ENCODE data around the gene TWF2. TPM values are rescaled to one million over a fixed set of nuclear protein-coding genes. Genes with fewer than 3 reads are reported as not detected.

The TWF2 gene
- polyA plus RNA-seq, 3 donors = 23.1 to 28.6 (median 25.2) TPM

DNA sequence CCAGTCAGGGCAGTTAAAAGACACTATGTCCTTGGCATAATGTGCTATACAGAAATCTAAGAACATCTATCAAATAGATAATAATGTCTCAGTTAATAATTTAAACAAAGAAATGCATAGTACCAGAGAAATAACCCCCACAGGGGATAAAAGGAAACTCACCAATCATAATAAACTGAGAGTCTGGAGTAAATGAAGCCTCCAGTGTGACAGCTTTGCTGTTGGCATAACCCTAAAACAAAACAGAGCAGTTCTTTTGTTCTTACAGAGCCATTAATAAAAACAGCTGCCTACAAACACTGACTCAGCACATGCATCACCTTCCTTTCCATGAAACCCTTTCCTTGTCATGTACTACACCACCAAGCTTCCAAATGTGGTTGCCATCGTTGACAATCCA lies 20.1 kb upstream of the TWF2 start:
- DNase-seq (ENCODE audit: low read depth in 3 of 3, low spot score in 2 of 3) = no peak

DNA sequence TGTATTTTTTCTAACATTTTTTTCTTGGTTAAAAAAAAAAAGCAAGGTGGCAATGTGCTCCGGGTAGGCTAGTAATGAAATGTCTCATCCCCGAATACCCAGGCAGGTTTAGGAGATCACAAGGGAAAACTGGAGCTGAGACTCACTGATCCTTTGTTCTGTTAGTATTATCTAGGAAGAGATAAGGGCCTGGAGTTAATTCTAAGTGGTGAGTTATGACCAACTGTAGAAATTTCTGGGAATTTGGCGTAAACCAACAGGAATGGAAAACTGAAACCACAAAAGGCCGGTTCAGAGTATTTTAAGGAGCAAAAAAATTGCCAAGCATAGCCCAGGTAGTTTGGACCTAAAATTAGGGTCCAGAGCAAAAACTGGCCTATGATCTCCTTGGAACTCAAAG lies 19.0 kb upstream of the TWF2 start:
- no peak for DNase-seq (ENCODE audit: low read depth in 3 of 3, low spot score in 2 of 3)

DNA sequence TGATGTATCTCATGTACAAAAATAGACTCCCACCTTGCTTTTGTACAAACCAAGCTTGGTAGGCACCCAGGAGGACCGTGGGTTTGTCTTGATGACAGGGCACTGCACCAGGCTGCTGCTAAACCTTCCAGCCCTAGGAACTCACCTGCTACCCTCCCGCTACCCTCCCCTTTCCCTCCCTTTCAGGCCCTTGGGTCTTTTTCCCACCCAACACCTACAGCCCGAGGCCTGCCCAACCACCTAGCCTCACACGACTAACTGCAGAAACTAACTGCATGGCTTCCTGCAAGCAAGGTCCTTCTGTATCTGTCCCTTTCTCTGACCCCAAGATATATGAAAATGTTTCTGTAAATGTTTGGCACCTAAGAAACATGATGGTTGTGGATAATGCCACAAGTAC lies 17.7 kb upstream of the TWF2 start:
- no peak for DNase-seq (ENCODE audit: low read depth in 3 of 3, low spot score in 2 of 3)

DNA sequence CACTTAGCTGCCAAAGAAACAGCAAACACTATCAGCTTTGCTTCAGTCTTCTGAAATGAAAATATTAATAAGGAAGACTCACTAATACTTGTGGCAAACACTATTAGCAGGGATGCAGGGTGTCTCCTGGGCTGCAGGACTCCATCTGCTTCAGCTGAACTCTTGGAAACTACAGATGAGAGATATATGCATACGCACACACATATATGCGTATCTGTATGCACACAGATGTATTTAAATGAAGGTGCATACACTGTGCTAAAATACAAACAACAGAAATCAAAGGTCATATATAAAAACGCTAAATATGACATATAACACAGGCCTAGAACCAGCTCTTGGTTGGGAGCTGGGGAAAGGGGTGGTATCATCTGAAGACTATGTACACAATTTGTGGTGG lies 17.2 kb upstream of the TWF2 start:
- no peak for DNase-seq (ENCODE audit: low read depth in 3 of 3, low spot score in 2 of 3)

DNA sequence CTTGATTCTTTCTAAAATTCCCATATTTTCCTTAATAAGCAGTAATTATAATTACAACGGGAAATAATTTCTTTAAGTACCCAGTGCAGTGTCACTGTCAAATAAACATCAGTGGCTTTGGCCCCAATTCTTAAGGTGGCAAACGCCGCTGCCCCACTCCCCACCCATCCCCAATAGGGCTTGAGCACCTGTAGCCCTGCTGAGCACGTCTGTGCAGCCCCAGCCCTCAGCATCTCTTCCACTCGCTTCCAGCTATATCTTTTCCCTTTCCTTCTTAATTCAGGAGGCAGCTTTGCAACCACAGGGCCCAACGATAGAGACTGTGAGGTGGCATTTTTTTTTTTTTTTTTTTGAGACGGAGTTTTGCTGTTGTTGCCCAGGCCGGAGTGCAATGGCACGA lies 15.7 kb upstream of the TWF2 start:
- no peak for DNase-seq (ENCODE audit: low read depth in 3 of 3, low spot score in 2 of 3)

DNA sequence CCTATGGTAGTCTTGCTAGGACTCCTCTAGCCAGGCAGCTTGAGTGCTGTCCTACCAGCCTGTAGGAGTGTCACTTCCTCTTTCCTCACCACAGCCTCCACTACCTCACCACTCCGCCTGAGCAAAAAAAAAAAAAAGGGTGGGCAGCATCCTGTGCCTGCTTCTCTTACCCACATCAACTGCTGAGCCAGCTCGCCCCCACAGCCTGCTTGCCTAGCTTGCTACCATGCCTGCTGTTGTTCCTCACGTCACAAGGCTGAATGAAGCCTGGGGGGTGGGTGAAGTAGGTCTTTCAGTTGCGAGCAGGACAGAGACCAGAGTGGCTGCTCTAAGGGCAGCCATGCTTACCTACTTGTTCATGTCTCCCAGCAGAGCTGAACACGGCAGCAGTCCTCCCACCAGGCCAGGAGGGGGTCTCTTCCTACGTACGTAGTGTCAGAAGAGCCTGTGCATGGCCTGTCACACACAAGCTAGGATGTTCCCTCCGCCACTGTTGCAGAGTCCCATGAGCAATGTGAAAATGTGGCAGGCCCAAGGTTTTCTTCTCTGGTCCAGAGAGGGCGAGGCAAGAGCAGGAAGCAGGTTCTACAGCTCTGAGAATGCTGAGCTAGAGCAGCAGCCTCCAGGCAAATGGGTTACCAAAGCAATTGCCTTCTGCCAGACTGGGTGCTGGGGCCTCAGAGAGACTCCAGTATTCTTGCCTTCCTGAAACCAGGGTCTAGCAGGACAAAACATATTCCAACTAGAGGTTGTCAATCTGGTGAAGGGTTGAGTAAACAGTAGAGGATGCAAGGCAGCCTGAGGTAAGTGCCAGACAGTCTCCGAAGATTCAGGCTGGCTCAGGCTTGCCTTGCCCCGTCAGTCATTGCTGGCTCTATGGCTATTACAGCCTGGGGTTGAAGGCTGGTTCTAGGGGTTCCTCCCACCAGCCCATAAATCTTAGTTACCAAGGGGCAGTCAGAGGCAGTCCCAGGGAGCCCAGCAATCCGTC lies 14.7 kb upstream of the TWF2 start:
- no peak for DNase-seq (ENCODE audit: low read depth in 3 of 3, low spot score in 2 of 3)

DNA sequence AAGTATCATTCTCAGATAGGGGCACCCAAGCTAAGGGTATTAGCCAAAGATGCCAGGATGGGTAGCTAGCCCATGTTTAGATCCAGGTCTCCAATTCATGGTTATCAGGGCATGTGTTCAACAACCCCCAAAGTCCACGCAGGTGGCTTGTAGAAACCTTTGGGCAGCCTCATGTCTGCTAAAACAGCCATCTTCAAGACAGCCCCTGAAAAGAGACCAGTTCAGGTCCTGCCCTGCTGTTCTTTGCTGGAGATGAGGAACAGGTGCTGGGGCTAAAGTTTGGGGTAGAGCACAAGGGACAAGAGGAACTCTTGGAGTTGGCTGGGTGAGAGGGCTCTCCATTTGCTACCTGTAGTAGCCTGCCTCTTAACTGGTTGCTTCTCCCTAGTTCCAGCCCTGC lies 11.2 kb upstream of the TWF2 start:
- no peak for DNase-seq (ENCODE audit: low read depth in 3 of 3, low spot score in 2 of 3)

DNA sequence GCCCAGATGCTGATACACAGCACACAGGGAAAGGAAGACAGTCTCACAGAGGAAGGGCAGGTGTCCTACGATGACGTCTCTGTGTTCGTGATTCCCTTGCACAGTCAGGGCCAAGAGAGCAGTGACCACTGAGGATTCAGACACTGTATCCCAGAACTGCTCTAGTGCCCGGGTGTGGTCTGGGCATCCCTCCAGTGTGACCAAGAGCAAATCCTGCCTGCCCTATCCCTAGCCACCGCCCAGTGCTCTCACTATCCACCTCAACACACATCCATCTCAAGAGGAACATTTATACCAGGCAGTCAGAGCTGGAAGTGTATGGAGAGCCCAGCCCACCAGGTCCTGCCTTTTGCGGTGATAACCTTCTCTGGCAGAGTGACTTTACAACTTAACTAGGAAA lies 10.7 kb upstream of the TWF2 start:
- DNase-seq (ENCODE audit: low read depth in 3 of 3, low spot score in 2 of 3) = no peak

DNA sequence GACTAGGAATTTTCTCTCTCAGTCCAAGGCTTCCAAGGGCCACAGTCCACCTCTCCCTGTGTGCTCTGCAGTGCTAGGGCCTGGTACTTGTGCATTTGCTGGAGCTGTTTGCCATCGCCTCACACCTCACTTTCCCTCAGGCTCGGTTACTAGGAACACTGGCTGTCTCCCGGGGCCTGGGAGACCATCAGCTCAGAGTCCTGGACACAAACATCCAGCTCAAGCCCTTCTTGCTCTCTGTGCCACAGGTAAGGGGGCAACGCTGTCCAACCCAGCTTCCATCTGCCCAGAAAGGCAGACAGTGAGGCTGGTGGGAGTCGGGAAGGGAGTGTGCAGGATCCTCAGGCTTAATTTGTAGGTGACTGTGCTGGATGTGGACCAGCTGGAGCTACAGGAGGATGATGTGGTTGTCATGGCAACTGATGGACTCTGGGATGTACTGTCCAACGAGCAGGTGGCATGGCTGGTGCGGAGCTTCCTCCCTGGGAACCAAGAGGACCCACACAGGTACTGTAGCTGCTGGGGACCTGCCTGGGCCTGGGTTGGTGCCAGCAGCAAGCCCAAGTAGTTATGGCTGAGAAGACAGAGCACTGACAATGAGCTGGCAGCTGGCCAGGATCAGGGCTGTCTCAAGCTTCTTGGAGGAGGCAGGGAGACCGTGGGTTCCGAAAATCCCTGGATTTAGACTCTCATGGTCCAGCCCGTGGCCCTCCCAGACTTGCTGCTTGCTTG lies 10.0 kb upstream of the TWF2 start:
- DNase-seq (ENCODE audit: low read depth in 3 of 3, low spot score in 2 of 3) = no peak

DNA sequence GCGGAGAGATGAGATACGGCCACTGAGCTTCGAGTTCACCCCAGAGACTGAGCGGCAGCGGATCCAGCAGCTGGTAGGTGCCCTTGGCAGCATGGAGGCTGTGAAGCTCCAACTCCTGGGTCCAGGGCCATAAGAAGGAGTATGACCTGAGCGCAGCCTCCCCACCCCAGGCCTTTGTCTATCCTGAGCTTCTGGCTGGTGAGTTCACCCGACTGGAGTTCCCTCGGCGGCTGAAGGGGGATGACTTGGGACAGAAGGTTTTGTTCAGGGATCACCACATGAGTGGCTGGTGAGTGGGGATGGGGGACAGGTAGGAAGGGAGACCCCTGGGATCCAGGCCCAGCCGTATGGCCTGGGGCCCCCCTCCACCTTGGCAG lies 9.2 kb upstream of the TWF2 start:
- DNase-seq (ENCODE audit: low read depth in 3 of 3, low spot score in 2 of 3) = no peak

DNA sequence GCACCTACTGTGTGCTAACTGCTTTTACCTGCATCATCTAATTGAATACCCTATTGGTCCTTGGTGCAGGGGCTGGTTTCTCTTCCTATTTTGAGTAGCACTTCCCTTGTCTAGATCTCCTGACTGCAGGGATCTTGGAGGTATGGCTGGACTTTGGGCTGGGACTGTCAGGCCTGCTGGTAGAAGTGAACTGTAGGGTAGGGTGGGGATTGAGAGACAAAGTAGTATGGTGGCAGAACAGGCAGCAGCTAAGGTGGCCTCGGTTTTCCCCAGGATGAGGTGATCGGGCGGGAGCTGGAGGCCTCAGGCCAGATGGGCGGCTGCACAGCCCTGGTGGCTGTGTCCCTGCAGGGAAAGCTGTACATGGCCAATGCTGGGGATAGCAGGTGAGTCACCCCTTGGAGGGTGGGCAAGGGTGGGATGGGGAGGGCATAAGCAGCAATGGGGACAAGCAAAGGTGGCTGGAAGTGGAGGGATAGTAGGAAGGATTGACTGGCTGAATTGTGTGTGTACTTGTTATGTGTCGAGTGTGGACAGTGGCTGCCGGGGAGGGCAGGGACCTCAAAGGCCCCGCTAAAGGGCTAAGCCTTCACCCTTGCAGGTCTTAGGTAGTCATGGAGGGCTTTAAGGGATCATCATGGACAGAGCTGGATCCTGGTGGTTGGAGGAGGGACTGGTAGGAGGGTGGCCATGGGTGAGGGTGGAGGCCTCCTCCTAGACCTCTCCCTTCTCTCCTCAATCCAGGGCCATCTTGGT lies 8.6 kb upstream of the TWF2 start:
- no peak for DNase-seq (ENCODE audit: low read depth in 3 of 3, low spot score in 2 of 3)

DNA sequence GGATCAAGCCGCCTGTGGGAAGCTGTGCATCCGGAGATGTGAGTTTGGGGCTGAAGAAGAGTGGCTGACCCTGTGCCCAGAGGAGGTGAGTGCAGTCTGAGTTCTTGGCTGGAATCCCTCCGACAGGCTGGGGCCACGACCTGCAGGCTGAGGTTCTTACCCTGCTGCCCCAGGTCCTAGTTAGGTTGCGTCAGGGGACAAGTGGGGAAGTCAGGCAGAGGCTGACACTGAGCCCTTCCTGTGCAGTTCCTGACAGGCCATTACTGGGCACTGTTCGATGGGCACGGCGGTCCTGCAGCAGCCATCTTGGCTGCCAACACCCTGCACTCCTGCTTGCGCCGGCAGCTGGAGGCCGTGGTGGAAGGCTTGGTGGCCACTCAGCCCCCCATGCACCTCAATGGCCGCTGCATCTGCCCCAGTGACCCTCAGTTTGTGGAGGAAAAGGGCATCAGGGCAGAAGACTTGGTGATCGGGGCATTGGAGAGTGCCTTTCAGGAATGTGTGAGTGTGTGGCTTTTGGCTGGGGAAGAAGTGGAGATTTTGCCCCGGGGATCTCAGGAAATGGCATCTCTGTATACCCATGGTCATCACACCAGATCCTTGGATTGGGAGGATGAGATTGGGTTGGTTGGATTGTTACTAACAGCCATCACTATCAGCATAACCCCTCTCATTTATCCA lies 7.9 kb upstream of the TWF2 start:
- no peak for DNase-seq (ENCODE audit: low read depth in 3 of 3, low spot score in 2 of 3)

DNA sequence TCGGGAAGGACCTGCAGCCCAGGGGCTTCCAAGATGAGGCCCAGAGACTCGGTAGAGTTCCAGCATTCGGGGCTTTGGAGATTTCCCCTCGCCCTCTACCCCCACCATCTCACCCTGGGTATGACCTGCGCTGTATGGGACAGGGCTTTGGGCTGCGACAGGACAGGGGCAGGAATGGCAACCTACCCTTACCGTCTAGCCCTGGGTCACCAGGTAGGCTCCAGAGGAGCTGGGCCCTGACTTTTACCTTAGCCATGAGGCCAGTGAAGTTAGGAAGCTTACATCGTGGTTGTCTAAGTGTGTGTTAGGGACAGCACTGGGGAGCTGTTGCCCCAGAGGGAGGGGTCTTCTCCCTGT lies 7.3 kb upstream of the TWF2 start:
- no peak for DNase-seq (ENCODE audit: low read depth in 3 of 3, low spot score in 2 of 3)

DNA sequence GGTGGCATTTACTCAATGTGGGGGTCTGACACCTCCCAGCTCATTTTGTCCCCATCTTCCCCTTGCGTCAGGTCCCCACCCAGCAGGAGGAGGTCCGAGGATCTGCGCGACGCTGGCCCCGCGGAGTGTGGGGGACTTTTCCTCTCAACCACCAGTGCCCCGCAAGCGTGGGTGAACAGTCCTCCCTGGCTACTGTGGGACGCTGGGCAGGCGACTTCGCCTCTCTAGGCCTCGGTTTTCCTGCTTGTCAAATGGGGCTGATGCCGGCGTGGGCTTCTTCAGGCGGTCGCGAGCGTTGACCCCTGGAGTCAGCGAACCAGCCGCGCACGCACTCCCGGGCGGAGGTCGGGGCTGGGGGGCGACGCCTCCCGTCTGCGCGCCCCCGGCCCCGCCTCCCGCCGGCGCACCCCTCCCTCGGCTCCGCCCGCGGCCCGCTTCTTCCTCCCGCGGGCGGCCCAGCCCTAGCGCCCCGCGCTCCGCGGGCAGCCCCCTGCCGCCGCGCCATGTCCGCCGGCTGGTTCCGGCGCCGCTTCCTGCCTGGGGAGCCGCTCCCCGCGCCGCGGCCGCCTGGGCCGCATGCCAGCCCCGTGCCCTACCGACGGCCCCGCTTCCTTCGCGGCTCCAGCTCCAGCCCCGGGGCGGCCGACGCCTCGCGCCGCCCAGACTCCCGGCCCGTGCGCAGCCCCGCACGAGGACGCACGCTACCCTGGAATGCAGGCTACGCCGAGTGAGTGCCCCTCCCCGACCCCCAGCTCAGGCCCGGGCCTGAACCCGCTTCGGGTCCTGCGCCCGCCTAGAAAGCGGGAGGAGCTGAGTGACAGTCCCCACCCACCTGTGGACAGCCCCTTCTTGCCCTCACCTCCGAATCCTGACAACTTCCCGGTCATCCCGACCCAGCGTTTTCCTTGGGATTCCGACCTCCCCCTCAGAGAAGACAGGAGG lies 6.6 kb upstream of the TWF2 start, which contains the start of gene PPM1M:
Gene PPM1M, plus strand, starts transcription at position 438 of the 942 bp plus-strand sequence. Its CDS starts 66 bp downstream, at position 504.
- DNase-seq (ENCODE audit: low read depth in 3 of 3, low spot score in 2 of 3) = no peak

DNA sequence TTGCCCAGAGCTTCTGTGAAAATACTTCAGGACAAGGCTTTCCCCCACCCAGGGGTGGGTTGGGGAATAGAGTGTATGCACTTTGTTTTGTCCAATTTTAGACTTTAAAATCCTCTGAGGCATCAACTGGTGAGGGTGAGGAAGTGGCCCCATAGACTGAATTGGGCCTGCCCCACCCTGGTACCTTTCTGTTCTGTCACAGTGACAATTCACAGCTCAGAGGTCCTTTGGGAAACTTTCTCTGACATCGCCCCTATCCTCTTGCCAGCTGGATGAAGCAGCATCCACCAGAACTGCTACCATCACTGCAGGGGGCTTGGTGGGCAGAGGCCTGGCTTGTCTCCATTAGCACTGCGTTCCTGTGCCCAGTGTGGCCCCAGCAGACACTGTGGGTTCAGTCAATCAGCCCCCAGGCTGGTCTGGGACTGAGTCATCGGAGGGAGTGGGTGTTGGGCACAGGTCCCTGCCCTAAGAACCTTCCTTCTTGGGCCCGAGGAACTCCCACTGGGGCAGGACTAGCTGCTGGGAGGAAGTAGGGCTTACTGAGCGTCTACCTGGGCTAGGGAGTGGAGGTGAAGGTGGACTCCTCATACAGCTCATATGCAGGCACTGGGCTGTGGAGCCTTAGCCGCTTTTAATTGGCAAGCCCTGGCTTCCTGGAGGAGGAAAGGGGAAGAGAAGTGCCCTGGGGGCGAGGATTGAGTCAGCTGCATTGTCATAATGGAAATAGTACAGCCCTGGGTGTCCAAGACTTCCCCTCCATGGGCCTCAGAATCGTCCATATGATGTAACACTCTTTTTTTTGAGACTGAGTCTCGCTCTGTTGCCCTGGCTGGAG lies 5.1 kb upstream of the TWF2 start:
- DNase-seq (ENCODE audit: low read depth in 3 of 3, low spot score in 2 of 3) = no peak

DNA sequence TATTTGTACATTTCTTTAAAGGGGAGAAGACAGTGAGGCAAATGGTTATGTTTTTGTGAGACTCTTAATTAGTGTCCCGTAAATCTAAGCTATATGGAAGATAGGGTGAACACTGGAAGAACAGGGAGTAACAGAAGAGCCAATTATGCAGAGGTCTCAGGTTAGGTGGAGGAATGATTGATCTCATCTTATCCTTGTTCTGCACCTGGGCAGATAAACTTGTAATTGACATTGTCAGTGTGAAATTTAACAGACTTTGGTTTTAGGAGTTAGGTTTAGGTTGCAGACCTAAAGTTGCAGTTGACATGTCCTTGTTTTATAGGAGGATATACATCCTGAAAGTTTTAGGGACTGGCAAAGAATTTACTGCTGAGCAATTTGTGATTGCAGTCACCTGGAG lies 3.1 kb upstream of the TWF2 start:
- no peak for DNase-seq (ENCODE audit: low read depth in 3 of 3, low spot score in 2 of 3)

DNA sequence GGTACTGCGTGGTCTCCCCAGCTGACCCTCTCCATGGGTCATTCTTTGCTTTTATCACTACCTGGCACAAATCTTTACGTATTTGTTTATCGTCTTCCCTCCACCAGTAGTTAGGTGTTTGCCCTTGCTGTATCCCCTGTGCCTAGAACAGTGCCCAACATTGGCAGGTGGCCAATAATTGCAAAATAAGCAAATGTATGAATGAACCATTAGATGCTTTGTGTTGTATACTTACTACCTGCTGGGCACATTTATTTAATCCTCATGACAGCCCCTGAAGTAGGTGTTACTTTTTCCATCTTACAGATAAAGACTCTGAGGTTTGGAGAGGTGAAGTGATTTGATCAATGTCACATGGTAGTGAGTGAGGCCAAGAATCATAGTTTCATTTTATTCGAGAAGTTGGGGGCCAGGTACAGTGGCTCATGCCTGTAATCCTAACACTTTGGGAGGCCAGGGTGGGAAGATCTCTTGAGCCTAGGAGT lies 2.0 kb upstream of the TWF2 start:
- no peak for DNase-seq (ENCODE audit: low read depth in 3 of 3, low spot score in 2 of 3)

DNA sequence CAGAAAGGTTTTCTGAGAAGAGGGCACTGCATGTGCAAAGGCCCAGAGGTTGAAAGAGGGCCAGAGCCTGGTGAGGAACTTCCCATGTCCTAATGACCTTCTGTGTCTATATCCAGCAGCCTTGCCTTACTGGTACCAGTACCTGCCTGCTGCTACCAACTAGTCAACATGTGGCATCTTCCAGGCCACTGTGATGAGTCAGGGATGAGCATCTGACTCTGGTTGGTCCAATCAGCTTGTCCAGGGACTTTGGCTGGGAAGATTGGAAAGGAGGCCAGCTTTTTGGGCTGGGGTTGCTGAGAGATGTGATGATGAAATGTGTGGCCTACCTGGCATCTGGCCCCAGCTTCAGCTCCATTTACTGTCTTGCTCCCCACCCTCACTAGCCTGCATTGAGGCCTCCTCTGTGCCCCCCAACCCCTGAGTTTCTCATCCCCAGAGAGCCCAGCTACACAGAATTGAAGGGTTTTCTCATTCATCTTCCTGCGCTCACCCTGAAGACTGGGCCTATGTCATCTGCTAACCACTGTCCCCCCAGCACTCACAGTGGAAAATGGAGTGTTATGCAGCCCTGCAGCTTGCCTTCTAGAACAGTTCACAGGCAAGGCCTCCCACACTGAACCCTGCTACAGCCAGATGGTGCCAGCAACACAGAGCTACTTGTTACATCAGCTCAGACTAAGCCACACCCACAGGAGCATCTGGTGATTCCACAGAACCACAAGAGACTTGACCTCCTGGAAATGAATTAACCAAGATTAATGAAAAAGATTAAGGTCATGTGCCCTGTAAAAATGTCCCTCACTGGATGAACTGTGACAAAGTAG lies 1.3 kb upstream of the TWF2 start:
- DNase-seq (ENCODE audit: low read depth in 3 of 3, low spot score in 2 of 3) = no peak

Data from right renal cortex interstitium (tissue), 3 donors.